ENCODE results near the gene C19orf47. TPM values are rescaled to one million over a fixed set of nuclear protein-coding genes. Genes with fewer than 3 reads are reported as not detected.

The C19orf47 gene
- polyA plus RNA-seq, 1 donor from 2014 or later: 22.8 TPM

- Histone ChIP-seq H3K36me3 (ENCODE audit: insufficient read depth, low read length) (no peaks in the 10 kb centered on the region), H3K27me3 (ENCODE audit: insufficient read depth, low read depth, low read length) (no peaks in the 10 kb centered on the region), H2AFZ (ENCODE audit: low read depth, low read length) (no peak overlapping the region), H4K20me1 (ENCODE audit: insufficient read depth) (no peaks in the 10 kb centered on the region), H3K79me2 (replicated peaks; ENCODE audit: insufficient read depth, low read length) (no peaks in the 10 kb centered on the region), H3K4me2 (ENCODE audit: low read length) (no peak overlapping the region), H3K9me3 (ENCODE audit: low read length) (no peaks in the 10 kb centered on the region), H3K4me3 (ENCODE audit: low read length) (no peak overlapping the region), H3K9ac (ENCODE audit: low read length) (no peak overlapping the region), H3K9me2 (ENCODE audit: insufficient read depth, low read length) (no peaks in the 10 kb centered on the region), H3F3A (ENCODE audit: insufficient read depth, low read length, poor library complexity, severe bottlenecking) (no peaks in the 10 kb centered on the region), H3K27ac (ENCODE audit: low read length) (no peak overlapping the region)
- TF ChIP-seq EP300 (conservative IDR thresholded peaks at IDR 0.05; ENCODE audit: poor library complexity, severe bottlenecking) (no peak), EZH2 (IDR thresholded peaks at IDR 0.05; ENCODE audit: borderline replicate concordance, insufficient read depth, low read length, poor library complexity, severe bottlenecking) (no peak), MXI1 (conservative IDR thresholded peaks at IDR 0.05; ENCODE audit: poor library complexity, severe bottlenecking) (no peak), POLR2AphosphoS5 (IDR thresholded peaks at IDR 0.05) (no peak), REST (IDR thresholded peaks at IDR 0.05; ENCODE audit: borderline replicate concordance) (no peak), SMC3 (conservative IDR thresholded peaks at IDR 0.05; ENCODE audit: poor library complexity) (no peak), RAD21 (conservative IDR thresholded peaks at IDR 0.05) (no peak), CTCF (IDR thresholded peaks at IDR 0.05; ENCODE audit: poor library complexity, severe bottlenecking) (no peak), TAF1 (IDR thresholded peaks at IDR 0.05; ENCODE audit: low read depth) (no peak)
These were observed 27.6 kb downstream of the C19orf47 start for GRCh38 chr19:40320558-40320935.

- H3K9ac ChIP-seq (ENCODE audit: low read length): no peak overlapping the region
- no peak overlapping the region for H3K4me3 ChIP-seq (ENCODE audit: low read length)
- H3K79me2 ChIP-seq (replicated peaks; ENCODE audit: insufficient read depth, low read length): no peaks in the 10 kb centered on the region
- TF ChIP-seq MXI1 (conservative IDR thresholded peaks at IDR 0.05; ENCODE audit: poor library complexity, severe bottlenecking): no peak
- TF ChIP-seq POLR2AphosphoS5 (IDR thresholded peaks at IDR 0.05): no peak
- no peak for TF ChIP-seq SMC3 (conservative IDR thresholded peaks at IDR 0.05; ENCODE audit: poor library complexity)
- TF ChIP-seq EZH2 (IDR thresholded peaks at IDR 0.05; ENCODE audit: borderline replicate concordance, insufficient read depth, low read length, poor library complexity, severe bottlenecking): no peak
- no peak for TF ChIP-seq REST (IDR thresholded peaks at IDR 0.05; ENCODE audit: borderline replicate concordance)
- TF ChIP-seq TAF1 (IDR thresholded peaks at IDR 0.05; ENCODE audit: low read depth): no peak
- no peak for TF ChIP-seq CTCF (IDR thresholded peaks at IDR 0.05; ENCODE audit: poor library complexity, severe bottlenecking)
- TF ChIP-seq RAD21 (conservative IDR thresholded peaks at IDR 0.05): no peak
- TF ChIP-seq EP300 (conservative IDR thresholded peaks at IDR 0.05; ENCODE audit: poor library complexity, severe bottlenecking): no peak
- no peak overlapping the region for H3K27ac ChIP-seq (ENCODE audit: low read length)
- H3K9me2 ChIP-seq (ENCODE audit: insufficient read depth, low read length): no peaks in the 10 kb centered on the region
- H3K9me3 ChIP-seq (ENCODE audit: low read length): no peaks in the 10 kb centered on the region
- H3K36me3 ChIP-seq (ENCODE audit: insufficient read depth, low read length): no peaks in the 10 kb centered on the region
- no peak overlapping the region for H2AFZ ChIP-seq (ENCODE audit: low read depth, low read length)
- H3K4me2 ChIP-seq (ENCODE audit: low read length): no peak overlapping the region
- no peaks in the 10 kb centered on the region for H4K20me1 ChIP-seq (ENCODE audit: insufficient read depth)
- H3F3A ChIP-seq (ENCODE audit: insufficient read depth, low read length, poor library complexity, severe bottlenecking): no peaks in the 10 kb centered on the region
- H3K27me3 ChIP-seq (ENCODE audit: insufficient read depth, low read depth, low read length): no peaks in the 10 kb centered on the region
These were observed 30.9 kb downstream of the C19orf47 start for GRCh38 chr19:40317338-40317737.

Data from neural cell (in vitro differentiated cells).